ENCODE measurements around the gene KIF5C. TPM values are rescaled to one million over a fixed set of nuclear protein-coding genes. Genes with fewer than 3 reads are reported as not detected.

KIF5C gene
- total and polyA plus RNA-seq, 2 of the 13 experiments (the other 11 are each of a cell fraction or from before 2014, with no cell fraction given) = 0.15 to 0.20 TPM

DNA sequence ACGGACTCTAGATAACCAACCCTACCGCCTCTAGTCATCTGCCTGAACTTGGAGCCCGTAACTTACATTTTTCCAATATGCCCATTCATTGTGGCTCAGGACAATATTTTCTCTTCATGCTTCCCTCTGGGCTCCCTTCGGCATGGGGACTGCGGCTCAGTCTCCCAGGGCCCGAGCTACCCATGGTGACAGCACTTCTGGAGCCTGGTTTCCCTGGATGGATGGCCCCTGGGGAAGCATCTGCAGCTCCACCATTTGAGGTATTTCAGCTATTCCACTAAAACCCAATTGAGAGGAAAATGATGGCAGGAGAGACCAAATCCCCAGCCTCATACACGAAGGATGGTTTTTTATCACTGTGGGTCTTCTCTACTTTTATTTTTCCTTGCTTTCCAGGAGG is 74.3 kb downstream of the KIF5C start:
- H3K36me3 ChIP-seq (replicated peaks in 1 of 2; ENCODE audit: control insufficient read depth in 1 of 2, insufficient read depth in 2 of 2, low read length in 2 of 2) = no peaks in the 10 kb centered on the region
- ATAC-seq (no peak), FAIRE-seq (no peak), DNase-seq (ENCODE audit: low spot score) (no peak)
- H3K4me3 ChIP-seq (replicated peaks in 1 of 3; ENCODE audit: insufficient read depth in 1 of 3, low read depth in 2 of 3, low read length in 3 of 3) = no peak overlapping the region
- no peaks in the 10 kb centered on the region for H3K4me1 ChIP-seq (ENCODE audit: insufficient read depth, low read length)
- peaks cover 0 to 8% of the 10 kb centered on the region in 2 experiments; a peak in 2 of 5 replicates for H3K27me3 ChIP-seq (ENCODE audit: control insufficient read depth in 1 of 2, insufficient read depth in 2 of 2, low read length in 2 of 2)
- no TSS peak for BruUV-seq (replicated peaks)
- H3K9ac ChIP-seq (ENCODE audit: insufficient read depth, low read depth, low read length) = no peak overlapping the region
- H4K20me1 ChIP-seq (ENCODE audit: insufficient read depth, low read length) = no peaks in the 10 kb centered on the region
- H3K79me2 ChIP-seq (ENCODE audit: insufficient read depth, low read length) = no peaks in the 10 kb centered on the region
- no peaks in the 10 kb centered on the region for H3K9me3 ChIP-seq (ENCODE audit: low read length)
- intact Hi-C loops (cut with micrococcal nuclease; ENCODE audit: unreplicated experiment) = no loop called here
- ChIA-PET CTCF (ENCODE audit: low intra/inter-chr PET ratio, low total read pairs) (no interaction called here), POLR2A (no interaction called here)
- H2AFZ ChIP-seq (ENCODE audit: low read length) = no peak overlapping the region
- in situ Hi-C loops (cut with HindIII; ENCODE audit: extremely low pct_ligation_motif_present, low pct_unique_long_range_greater_than_20kb) = no loop called here
- no peak for TF ChIP-seq ZMYM3 (CRISPR knock-in tag; IDR thresholded peaks at IDR 0.05)
- no peak for TF ChIP-seq KLF15 (CRISPR knock-in tag; IDR thresholded peaks at IDR 0.05; ENCODE audit: borderline replicate concordance)
- no peak for TF ChIP-seq MXD4 (CRISPR knock-in tag; IDR thresholded peaks at IDR 0.05)
- TF ChIP-seq, protein P1, sequence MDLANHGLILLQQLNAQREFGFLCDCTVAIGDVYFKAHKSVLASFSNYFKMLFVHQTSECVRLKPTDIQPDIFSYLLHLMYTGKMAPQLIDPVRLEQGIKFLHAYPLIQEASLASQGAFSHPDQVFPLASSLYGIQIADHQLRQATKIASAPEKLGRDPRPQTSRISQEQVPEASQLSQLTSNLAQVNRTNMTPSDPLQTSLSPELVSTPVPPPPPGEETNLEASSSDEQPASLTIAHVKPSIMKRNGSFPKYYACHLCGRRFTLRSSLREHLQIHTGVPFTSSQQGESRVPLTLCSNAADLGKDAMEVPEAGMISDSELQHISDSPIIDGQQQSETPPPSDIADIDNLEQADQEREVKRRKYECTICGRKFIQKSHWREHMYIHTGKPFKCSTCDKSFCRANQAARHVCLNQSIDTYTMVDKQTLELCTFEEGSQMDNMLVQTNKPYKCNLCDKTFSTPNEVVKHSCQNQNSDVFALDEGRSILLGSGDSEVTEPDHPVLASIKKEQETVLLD (CRISPR knock-in tag; IDR thresholded peaks at IDR 0.05; ENCODE audit: low read depth) = no peak
- TF ChIP-seq PHB2 (IDR thresholded peaks at IDR 0.05; ENCODE audit: partially characterized antibody) = no peak
- H3K27ac ChIP-seq (ENCODE audit: extremely low read length, insufficient read depth, low read length) = no peak overlapping the region
- H3K4me2 ChIP-seq (ENCODE audit: low read depth, low read length) = no peak overlapping the region
- 45% methylated on average over 7 of the region's 7 CpGs for WGBS (ENCODE audit: low lambda C conversion rate)

DNA sequence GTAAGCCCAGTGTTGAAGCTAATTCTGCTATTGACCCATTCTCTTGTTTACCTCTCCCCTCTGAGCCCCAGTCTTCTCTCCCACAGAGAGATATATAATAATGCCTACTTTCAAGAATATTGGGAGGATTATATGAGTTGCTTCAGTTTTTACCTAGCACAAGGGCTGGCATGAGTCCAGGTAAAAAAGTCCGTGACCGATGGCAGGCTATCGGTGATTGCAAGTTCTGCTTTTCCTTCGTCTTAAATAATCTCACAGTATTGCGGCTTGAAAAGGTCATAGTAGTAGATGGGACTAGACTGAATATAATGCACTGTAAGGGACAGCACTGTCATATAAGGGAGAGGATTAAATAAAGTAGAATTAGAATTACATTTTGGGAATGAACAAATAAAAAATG is 77.6 kb downstream of the KIF5C start:
- Histone ChIP-seq H3K4me1 (ENCODE audit: insufficient read depth, low read length) (no peaks in the 10 kb centered on the region), H3K27ac (ENCODE audit: extremely low read length, insufficient read depth, low read length) (no peak overlapping the region), H3K27me3 (ENCODE audit: control insufficient read depth in 1 of 2, insufficient read depth in 2 of 2, low read length in 2 of 2) (peaks cover 0 to 8% of the 10 kb centered on the region in 2 experiments; a peak in 2 of 5 replicates), H3K79me2 (ENCODE audit: insufficient read depth, low read length) (no peaks in the 10 kb centered on the region), H3K9ac (ENCODE audit: insufficient read depth, low read depth, low read length) (no peak overlapping the region), H3K4me2 (ENCODE audit: low read depth, low read length) (no peak overlapping the region), H2AFZ (ENCODE audit: low read length) (no peak overlapping the region), H3K9me3 (ENCODE audit: low read length) (no peaks in the 10 kb centered on the region), H4K20me1 (ENCODE audit: insufficient read depth, low read length) (no peaks in the 10 kb centered on the region), H3K36me3 (replicated peaks in 1 of 2; ENCODE audit: control insufficient read depth in 1 of 2, insufficient read depth in 2 of 2, low read length in 2 of 2) (no peaks in the 10 kb centered on the region), H3K4me3 (replicated peaks in 1 of 3; ENCODE audit: insufficient read depth in 1 of 3, low read depth in 2 of 3, low read length in 3 of 3) (no peak overlapping the region)
- POLR2A ChIA-PET = no interaction called here
- no peak for ATAC-seq
- WGBS (ENCODE audit: low lambda C conversion rate) = 44% methylated on average over 5 of the region's 5 CpGs
- BruUV-seq (replicated peaks) = no TSS peak
- no peak for DNase-seq (ENCODE audit: low spot score)
- CTCF ChIA-PET (ENCODE audit: low intra/inter-chr PET ratio, low total read pairs) = no interaction called here
- FAIRE-seq = no peak
- intact Hi-C loops (cut with micrococcal nuclease; ENCODE audit: unreplicated experiment) = no loop called here
- in situ Hi-C loops (cut with HindIII; ENCODE audit: extremely low pct_ligation_motif_present, low pct_unique_long_range_greater_than_20kb) = no loop called here
- TF ChIP-seq ZNF235 (CRISPR knock-in tag; IDR thresholded peaks at IDR 0.05; ENCODE audit: borderline replicate concordance) (no peak), ZNF205 (CRISPR knock-in tag; IDR thresholded peaks at IDR 0.05) (no peak)
